H1 (cell line): ENCODE measurements around the gene ANKS1B. TPM values are rescaled to one million over a fixed set of nuclear protein-coding genes. Genes with fewer than 3 reads are reported as not detected.

Experiments
- CTCF ChIA-PET: fragments of 300-600 bp; sonication (Branson Sonifier 250); formaldehyde crosslinking; loops from one replicate; lab custom pipeline; 2021; ENCODE audit not compliant: partially characterized antibody; lab: Charles Lee
- POLR2A ChIA-PET: fragments of 300-600 bp; sonication (Branson Sonifier 250); formaldehyde crosslinking; loops from one replicate; lab custom pipeline; 2021; ENCODE audit warnings: inconsistent platforms; ENCODE audit not compliant: partially characterized antibody; lab: Charles Lee
- DNase-seq, 2 experiments: peaks; one replicate each; pipeline versions ENCODE4 v3.0.0 to v3.0.0-alpha.2; 2010 to 2022; ENCODE audit warnings: low spot score in 2 of 2, low read depth in 1 of 2, mixed read lengths in 1 of 2
- FAIRE-seq: peaks from 2 replicates; lab custom pipeline; 2011; peaks lifted over from hg19 to GRCh38; lab: Jason Lieb, UNC
- H2AFZ ChIP-seq: 2 replicates; pipeline ENCODE4 v1.8.1; 2012; ENCODE audit warnings: low read length, inconsistent platforms
- H2AK5ac ChIP-seq: 2 replicates; pipeline ENCODE4 v1.6.1; 2013; ENCODE audit warnings: low read depth, low read length
- H2BK120ac ChIP-seq: replicated peaks from 2 replicates; pipeline ENCODE3; 2013; ENCODE audit warnings: low read depth, low read length, inconsistent platforms
- H2BK12ac ChIP-seq: 2 replicates; pipeline ENCODE4 v1.6.1; 2013; ENCODE audit warnings: low read depth, low read length
- H2BK15ac ChIP-seq: 2 replicates; pipeline ENCODE4 v1.6.1; 2013; ENCODE audit warnings: low read length
- H2BK20ac ChIP-seq: 2 replicates; pipeline ENCODE4 v1.6.1; 2013; ENCODE audit warnings: low read length
- H2BK5ac ChIP-seq: 2 replicates; pipeline ENCODE4 v1.6.1; 2013; ENCODE audit warnings: low read depth, low read length
- H3K14ac ChIP-seq: 2 replicates; pipeline ENCODE4 v1.6.1; 2013; ENCODE audit warnings: inconsistent platforms; ENCODE audit not compliant: insufficient read length
- H3K18ac ChIP-seq: 2 replicates; pipeline ENCODE4 v1.6.1; 2013; ENCODE audit warnings: low read length; ENCODE audit errors: extremely low read depth
- H3K23ac ChIP-seq: 2 replicates; pipeline ENCODE4 v1.6.1; 2013; ENCODE audit warnings: inconsistent platforms; ENCODE audit not compliant: insufficient read length
- H3K23me2 ChIP-seq: 2 replicates; pipeline ENCODE4 v1.6.1; 2013; ENCODE audit warnings: low read depth, low read length
- H3K27ac ChIP-seq: 2 replicates; pipeline ENCODE4 v1.6.1; 2011; ENCODE audit warnings: low read depth, low read length, inconsistent platforms
- H3K27me3 ChIP-seq, 4 experiments: replicated peaks in 1 of 4; 1 replicate in 1 of 4; 2 replicates in 3 of 4; pipeline versions ENCODE4 v1.6.1 to v1.8.1; 2011 to 2013; ENCODE audit warnings: low read length in 3 of 4, mild to moderate bottlenecking in 3 of 4, inconsistent platforms in 2 of 4, mixed read lengths in 2 of 4, moderate library complexity in 1 of 4; ENCODE audit not compliant: control insufficient read depth in 3 of 4, insufficient read depth in 3 of 4; ENCODE audit errors: extremely low read depth in 1 of 4
- H3K36me3 ChIP-seq, 4 experiments: 2 replicates each; pipeline versions ENCODE4 v1.6.1 to v1.8.1; 2011 to 2013; ENCODE audit warnings: mild to moderate bottlenecking in 4 of 4, low read length in 3 of 4, moderate library complexity in 2 of 4, control low read depth in 1 of 4, inconsistent platforms in 1 of 4; ENCODE audit not compliant: insufficient read depth in 4 of 4, control insufficient read depth in 2 of 4
- H3K4ac ChIP-seq: replicated peaks from 2 replicates; pipeline ENCODE3; 2013; ENCODE audit warnings: low read length, low read depth, mixed read lengths, inconsistent platforms; ENCODE audit not compliant: insufficient read length
- H3K4me1 ChIP-seq, 4 experiments: replicated peaks in 1 of 4; 1 replicate in 1 of 4; 2 replicates in 3 of 4; pipeline versions ENCODE4 v1.6.1 to v1.8.1; 2011 to 2013; ENCODE audit warnings: low read length in 3 of 4, inconsistent platforms in 2 of 4, mixed read lengths in 1 of 4; ENCODE audit not compliant: insufficient read depth in 4 of 4, control insufficient read depth in 3 of 4
- H3K4me2 ChIP-seq, 2 experiments: 2 replicates each; pipeline versions ENCODE4 v1.6.1 to v1.8.1; 2011 to 2013; ENCODE audit warnings: low read depth in 2 of 2, low read length in 2 of 2, control low read depth in 1 of 2, inconsistent platforms in 1 of 2, mild to moderate bottlenecking in 1 of 2; ENCODE audit not compliant: insufficient read depth in 1 of 2
- H3K4me3 ChIP-seq, 4 experiments: fragments of 200-600, 300-600 bp in 1 of 4; sonication (generic), shearing (Covaris generic), sonication (Bioruptor Twin) in 1 of 4; 2 replicates each; pipeline versions ENCODE4 v1.5.1 to v1.8.1; 2011 to 2016; ENCODE audit warnings: low read length in 4 of 4, low read depth in 3 of 4, control low read depth in 2 of 4, inconsistent platforms in 2 of 4, mild to moderate bottlenecking in 2 of 4, mixed read lengths in 1 of 4, moderate library complexity in 1 of 4; ENCODE audit not compliant: insufficient read depth in 2 of 4; ENCODE audit errors: extremely low read depth in 1 of 4
- H3K56ac ChIP-seq: replicated peaks from 2 replicates; pipeline ENCODE3; 2013; ENCODE audit warnings: low read depth, mild to moderate bottlenecking, mixed read lengths, low read length, inconsistent platforms; ENCODE audit not compliant: insufficient read length
- H3K79me1 ChIP-seq: 2 replicates; pipeline ENCODE4 v1.6.1; 2013; ENCODE audit warnings: low read depth, low read length, control low read depth
- H3K79me2 ChIP-seq, 2 experiments: 2 replicates each; pipeline versions ENCODE4 v1.6.1 to v1.8.1; 2012 to 2013; ENCODE audit warnings: low read length in 2 of 2, mild to moderate bottlenecking in 2 of 2, inconsistent platforms in 1 of 2; ENCODE audit not compliant: insufficient read depth in 2 of 2, control insufficient read depth in 1 of 2
- H3K9ac ChIP-seq, 4 experiments: replicated peaks in 1 of 4; 1 replicate in 1 of 4; 2 replicates in 3 of 4; pipeline versions ENCODE4 v1.6.1 to v1.8.1; 2011 to 2013; ENCODE audit warnings: low read depth in 3 of 4, low read length in 3 of 4, control low read depth in 2 of 4, mild to moderate bottlenecking in 2 of 4, moderate library complexity in 2 of 4, inconsistent platforms in 1 of 4; ENCODE audit errors: extremely low read depth in 1 of 4
- H3K9me3 ChIP-seq, 2 experiments: 2 replicates each; pipeline versions ENCODE4 v1.6.1 to v1.8.1; 2012 to 2013; ENCODE audit warnings: mild to moderate bottlenecking in 2 of 2, moderate library complexity in 2 of 2, control low read depth in 1 of 2, inconsistent platforms in 1 of 2, low read depth in 1 of 2, low read length in 1 of 2, mixed read lengths in 1 of 2; ENCODE audit not compliant: insufficient read depth in 2 of 2
- H4K20me1 ChIP-seq, 2 experiments: replicated peaks in 1 of 2; 2 replicates each; pipeline versions ENCODE3 to v1.8.1; 2011 to 2013; ENCODE audit warnings: inconsistent platforms in 2 of 2, low read length in 2 of 2, mild to moderate bottlenecking in 1 of 2; ENCODE audit not compliant: insufficient read depth in 2 of 2, control insufficient read depth in 1 of 2
- H4K5ac ChIP-seq: 2 replicates; pipeline ENCODE4 v1.6.1; 2013; ENCODE audit warnings: low read length, low read depth, mixed read lengths, inconsistent platforms; ENCODE audit not compliant: insufficient read length
- H4K8ac ChIP-seq: 2 replicates; pipeline ENCODE4 v1.8.0; 2013; ENCODE audit warnings: mild to moderate bottlenecking, moderate library complexity, low read length, inconsistent platforms; ENCODE audit not compliant: insufficient read depth; ENCODE audit errors: extremely low read depth
- H4K91ac ChIP-seq: replicated peaks from 2 replicates; pipeline ENCODE3; 2013; ENCODE audit warnings: low read length, mixed read lengths, inconsistent platforms; ENCODE audit not compliant: insufficient read length
- EP300 ChIP-seq, 2 experiments: IDR thresholded peaks; 1 replicate in 1 of 2; 2 replicates in 1 of 2; pipeline ENCODE4 v1.6.1; 2011 to 2012; ENCODE audit warnings: low read depth in 2 of 2, low read length in 2 of 2, mild to moderate bottlenecking in 2 of 2, borderline replicate concordance in 1 of 2, inconsistent platforms in 1 of 2, moderate library complexity in 1 of 2
- MAFK ChIP-seq: IDR thresholded peaks from 2 replicates; pipeline ENCODE4 v1.6.1; 2012; ENCODE audit warnings: low read depth, mild to moderate bottlenecking, improper control_type of control experiment, low read length
- POU5F1 ChIP-seq: IDR thresholded peaks from 2 replicates; pipeline ENCODE4 v1.6.1; 2011; ENCODE audit warnings: low read depth, mild to moderate bottlenecking, low read length, moderate library complexity
- RAD21 ChIP-seq, 2 experiments: IDR thresholded peaks in 1 of 2; conservative IDR thresholded peaks in 1 of 2; 2 replicates each; pipeline ENCODE4 v1.6.1; 2011; ENCODE audit warnings: low read depth in 2 of 2, low read length in 2 of 2, improper control_type of control experiment in 1 of 2, inconsistent platforms in 1 of 2, mild to moderate bottlenecking in 1 of 2, moderate library complexity in 1 of 2
- RBBP5 ChIP-seq: IDR thresholded peaks from 2 replicates; pipeline ENCODE4 v1.7.1; 2012; ENCODE audit warnings: low read depth, mild to moderate bottlenecking, inconsistent platforms, low read length, moderate library complexity, borderline replicate concordance
- RXRA ChIP-seq: IDR thresholded peaks from 2 replicates; pipeline ENCODE4 v1.6.1; 2011; ENCODE audit warnings: low read depth, mild to moderate bottlenecking, low read length, moderate library complexity; ENCODE audit not compliant: insufficient read depth
- SRF ChIP-seq: IDR thresholded peaks from 2 replicates; pipeline ENCODE4 v1.6.1; 2011; ENCODE audit warnings: mild to moderate bottlenecking, low read depth, low read length, moderate library complexity
- TAF7 ChIP-seq: optimal IDR thresholded peaks from 2 replicates; pipeline ENCODE3; 2011; ENCODE audit warnings: low read depth, mild to moderate bottlenecking, inconsistent platforms, low read length, moderate library complexity, borderline replicate concordance
- TCF12 ChIP-seq: IDR thresholded peaks from 2 replicates; pipeline ENCODE4 v1.6.1; 2011; ENCODE audit warnings: low read depth, mild to moderate bottlenecking, low read length
- WGBS, 2 experiments: shearing (Covaris generic) in 1 of 2; methylation state at CpG; one replicate each; pipeline versions ENCODE4 v1.1.6 to v1.1.7; 2013 to 2015; ENCODE audit warnings: low lambda C conversion rate in 2 of 2, mixed read lengths in 2 of 2, inconsistent platforms in 1 of 2, low coverage in 1 of 2, missing lambda C conversion rate in 1 of 2; ENCODE audit not compliant: insufficient replicate concordance in 2 of 2, insufficient coverage in 1 of 2, insufficient read length in 1 of 2; ENCODE audit errors: extremely low coverage in 1 of 2, missing lambda C conversion rate in 1 of 2; 5-methylcytosine and 5-hydroxymethylcytosine counted together
- polyA plus RNA-seq, 7 experiments: library from polyadenylated mRNA; depleted of rRNA in 3 of 7; stranded (reverse) in 5 of 7; unstranded in 2 of 7; fragments of >200 nt in 5 of 7; fragments of 200-250 nt in 2 of 7; gene quantifications; 1 replicate in 5 of 7; 2 replicates in 1 of 7; 4 replicates in 1 of 7; pipeline versions ENCODE4 v1.2.1 to v1.2.3, GENCODE V29; 2011 to 2013; ENCODE audit warnings: missing spikeins in 2 of 7, mixed read lengths in 2 of 7
- total RNA-seq: library from RNA; stranded (reverse); fragmentation: NEBNext Ultra II Directional; extraction: Animal tissue kit (Norgen Biotek cat#: 25700); gene quantifications from 2 replicates; pipeline ENCODE4 v1.2.1, GENCODE V29; 2021
- TF ChIP-seq, protein P1 (sequence below): IDR thresholded peaks from 2 replicates; pipeline ENCODE4 v1.6.1; 2012; ENCODE audit warnings: inconsistent platforms
- TF ChIP-seq, protein P2 (sequence below), 3 experiments: IDR thresholded peaks; 1 replicate in 2 of 3; 2 replicates in 1 of 3; pipeline versions ENCODE4 v1.5.1 to v1.6.1; 2011; ENCODE audit warnings: low read length in 3 of 3, mild to moderate bottlenecking in 3 of 3, inconsistent platforms in 2 of 3, low read depth in 1 of 3, moderate library complexity in 1 of 3; ENCODE audit not compliant: insufficient read depth in 1 of 3; ENCODE audit errors: control extremely low read depth in 1 of 3

ANKS1B gene
- total and polyA plus RNA-seq, 2 of the 8 experiments (the other 6 are each of a cell fraction or from before 2014, with no cell fraction given) = 2.7 to 6.1 TPM

DNA sequence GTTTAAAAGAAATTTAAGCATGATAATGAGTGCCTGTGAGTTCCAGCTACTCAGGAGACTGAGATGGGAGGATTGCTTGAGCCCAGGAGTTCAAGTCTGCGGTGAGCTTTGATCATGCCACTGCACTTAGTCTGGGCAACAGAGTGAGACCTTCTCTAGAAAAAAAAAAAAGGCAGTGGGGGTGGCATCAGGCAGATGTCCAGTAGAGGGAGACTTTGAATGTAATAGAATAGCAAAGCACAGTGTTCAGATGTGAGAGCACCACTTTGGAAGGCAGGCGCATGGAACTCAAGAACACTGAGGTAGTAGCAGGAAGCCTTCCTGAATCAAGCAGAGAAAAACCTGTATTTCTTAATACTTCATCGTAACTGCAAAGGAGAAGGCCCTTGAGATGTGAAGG, 731.7 kb downstream of the ANKS1B start:
- no peak overlapping the region for H2BK15ac ChIP-seq
- H2BK5ac ChIP-seq = no peak overlapping the region
- H3K36me3 ChIP-seq = no peaks in the 10 kb centered on the region
- H3K4me2 ChIP-seq = no peak overlapping the region
- H4K8ac ChIP-seq = no peak overlapping the region
- no peaks in the 10 kb centered on the region for H3K9me3 ChIP-seq
- H4K20me1 ChIP-seq = no peaks in the 10 kb centered on the region
- WGBS, 2 experiments = 88% methylated on average over 2 of the region's 3 CpGs; no CpG with 5 or more reads in 1 of the 2 experiments
- H3K23me2 ChIP-seq = no peaks in the 10 kb centered on the region
- CTCF ChIA-PET = no interaction called here
- H2AK5ac ChIP-seq = no peak overlapping the region
- H3K18ac ChIP-seq = no peak overlapping the region
- no peaks in the 10 kb centered on the region for H3K27me3 ChIP-seq
- H2BK20ac ChIP-seq = no peak overlapping the region
- H3K79me2 ChIP-seq = no peaks in the 10 kb centered on the region
- FAIRE-seq = no peak
- peaks cover 1 to 10% (median 7%) of the 10 kb centered on the region in 4 experiments; a peak in 5 of 7 replicates for H3K4me1 ChIP-seq
- no peaks in the 10 kb centered on the region for H3K79me1 ChIP-seq
- H4K5ac ChIP-seq = no peak overlapping the region
- DNase-seq = no peak
- H2BK12ac ChIP-seq = no peak overlapping the region
- no peak overlapping the region for H3K27ac ChIP-seq
- H2AFZ ChIP-seq = no peak overlapping the region
- POLR2A ChIA-PET = no interaction called here
- no peak overlapping the region for H3K9ac ChIP-seq
- no peak overlapping the region for H3K56ac ChIP-seq
- no peak overlapping the region for H3K4ac ChIP-seq
- H2BK120ac ChIP-seq = no peak overlapping the region
- no peak overlapping the region for H3K14ac ChIP-seq
- no peak overlapping the region for H3K23ac ChIP-seq
- no peak overlapping the region for H3K4me3 ChIP-seq
- no peak overlapping the region for H4K91ac ChIP-seq
- TF ChIP-seq MAFK (no peak), TCF12 (no peak), RXRA (no peak), EP300 (IDR thresholded peaks at IDR 0.05; ENCODE audit: borderline replicate concordance in 1 of 2, low read depth in 2 of 2, low read length in 2 of 2) (no peak), RBBP5 (no peak), SRF (no peak), RAD21 (IDR thresholded peaks at IDR 0.05 in 1 of 2, conservative IDR thresholded peaks at IDR 0.05 in 1 of 2; ENCODE audit: low read depth in 2 of 2, low read length in 2 of 2) (peak; percentile 15 to 41; a peak in 2 of 4 replicates), POU5F1 (no peak), TAF7 (no peak)
- TF ChIP-seq, protein P1, sequence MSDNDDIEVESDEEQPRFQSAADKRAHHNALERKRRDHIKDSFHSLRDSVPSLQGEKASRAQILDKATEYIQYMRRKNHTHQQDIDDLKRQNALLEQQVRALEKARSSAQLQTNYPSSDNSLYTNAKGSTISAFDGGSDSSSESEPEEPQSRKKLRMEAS = no peak
- TF ChIP-seq, protein P2, sequence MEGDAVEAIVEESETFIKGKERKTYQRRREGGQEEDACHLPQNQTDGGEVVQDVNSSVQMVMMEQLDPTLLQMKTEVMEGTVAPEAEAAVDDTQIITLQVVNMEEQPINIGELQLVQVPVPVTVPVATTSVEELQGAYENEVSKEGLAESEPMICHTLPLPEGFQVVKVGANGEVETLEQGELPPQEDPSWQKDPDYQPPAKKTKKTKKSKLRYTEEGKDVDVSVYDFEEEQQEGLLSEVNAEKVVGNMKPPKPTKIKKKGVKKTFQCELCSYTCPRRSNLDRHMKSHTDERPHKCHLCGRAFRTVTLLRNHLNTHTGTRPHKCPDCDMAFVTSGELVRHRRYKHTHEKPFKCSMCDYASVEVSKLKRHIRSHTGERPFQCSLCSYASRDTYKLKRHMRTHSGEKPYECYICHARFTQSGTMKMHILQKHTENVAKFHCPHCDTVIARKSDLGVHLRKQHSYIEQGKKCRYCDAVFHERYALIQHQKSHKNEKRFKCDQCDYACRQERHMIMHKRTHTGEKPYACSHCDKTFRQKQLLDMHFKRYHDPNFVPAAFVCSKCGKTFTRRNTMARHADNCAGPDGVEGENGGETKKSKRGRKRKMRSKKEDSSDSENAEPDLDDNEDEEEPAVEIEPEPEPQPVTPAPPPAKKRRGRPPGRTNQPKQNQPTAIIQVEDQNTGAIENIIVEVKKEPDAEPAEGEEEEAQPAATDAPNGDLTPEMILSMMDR (IDR thresholded peaks at IDR 0.05; ENCODE audit: control extremely low read depth in 1 of 3, insufficient read depth in 1 of 3, low read depth in 1 of 3, low read length in 3 of 3) = peak in 1 of 3 experiments; percentile 24; a peak in 1 of 4 replicates
